NCI-H2107 (cell line): ENCODE measurements around the gene DIAPH3.

Source experiments
- DNase-seq: peaks from one replicate; lab custom pipeline; 2025; lab: John Stamatoyannopoulos, UW

The DIAPH3 gene

DNA sequence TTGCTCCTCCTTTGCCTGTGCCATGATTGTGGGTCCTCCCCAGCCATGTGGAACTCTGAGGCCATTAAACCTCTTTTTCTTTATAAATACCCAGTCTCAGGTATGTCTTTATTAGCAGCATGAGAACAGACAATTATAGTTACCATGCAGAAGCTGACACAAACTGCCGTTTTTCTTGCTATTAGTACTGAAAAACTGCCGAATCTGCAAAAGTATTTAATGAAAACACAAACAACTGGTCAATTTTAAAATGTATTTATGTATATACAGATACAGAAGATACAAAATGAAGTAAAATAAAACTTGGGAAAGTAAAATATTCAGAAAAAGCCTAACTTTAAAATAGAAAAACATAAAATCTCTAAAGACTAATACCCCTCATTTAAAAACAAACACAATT lies 206.3 kb downstream of the DIAPH3 start:
- DNase-seq = no peak

DNA sequence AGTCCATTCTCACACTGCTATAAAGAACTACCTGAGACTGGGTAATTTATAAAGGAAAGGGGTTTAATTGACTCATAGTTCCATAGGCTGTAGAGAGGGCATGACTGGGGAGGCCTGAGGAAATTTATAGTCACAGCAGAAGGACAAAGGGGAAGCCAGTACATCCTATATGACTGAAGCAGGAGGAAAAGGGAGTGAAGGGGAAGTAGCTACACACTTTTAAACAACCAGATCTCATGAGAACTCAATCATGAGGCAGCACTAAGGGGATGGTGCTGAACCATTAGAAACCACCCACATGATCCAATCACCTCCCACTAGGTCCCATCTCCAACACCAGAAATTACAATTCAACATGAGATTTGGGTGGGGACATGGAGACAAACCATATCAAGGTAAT lies 209.1 kb downstream of the DIAPH3 start:
- no peak for DNase-seq

DNA sequence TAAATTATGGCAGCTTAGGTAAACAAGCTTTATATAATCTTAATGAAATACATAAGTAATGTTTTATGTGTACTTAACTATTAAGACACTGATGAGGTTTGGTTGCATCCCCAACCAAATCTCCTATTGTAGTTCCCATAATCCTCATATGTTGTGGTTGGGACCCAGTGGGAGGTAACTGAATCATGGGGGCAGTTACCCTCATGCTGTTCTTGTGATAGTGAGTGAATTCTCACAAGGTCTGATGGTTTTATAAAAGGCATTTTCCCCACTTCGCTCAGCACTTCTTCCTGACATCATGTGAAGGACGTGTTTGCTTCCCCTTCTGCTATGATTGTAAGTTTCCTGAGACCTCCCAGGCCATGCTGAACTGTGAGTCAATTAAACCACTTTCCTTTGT lies 212.7 kb downstream of the DIAPH3 start:
- no peak for DNase-seq

DNA sequence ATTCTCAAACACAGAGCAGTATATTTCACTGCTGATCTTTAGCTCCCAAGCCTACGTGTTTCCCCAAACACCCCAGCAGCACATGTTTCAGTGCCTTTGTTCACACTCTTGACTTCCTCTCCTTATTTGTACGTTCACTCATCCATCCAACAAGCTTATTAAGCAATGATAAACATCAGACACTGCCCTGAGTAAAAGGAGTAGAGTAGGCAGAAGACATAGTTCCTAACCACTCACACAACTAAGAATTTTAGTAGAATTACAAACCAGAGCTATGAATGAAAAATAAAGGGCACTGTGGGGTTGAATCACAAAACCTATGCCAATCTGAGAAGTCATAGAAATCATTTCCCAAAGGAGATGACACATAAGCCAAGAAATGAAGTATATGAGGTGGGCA lies 213.5 kb downstream of the DIAPH3 start:
- DNase-seq = no peak

DNA sequence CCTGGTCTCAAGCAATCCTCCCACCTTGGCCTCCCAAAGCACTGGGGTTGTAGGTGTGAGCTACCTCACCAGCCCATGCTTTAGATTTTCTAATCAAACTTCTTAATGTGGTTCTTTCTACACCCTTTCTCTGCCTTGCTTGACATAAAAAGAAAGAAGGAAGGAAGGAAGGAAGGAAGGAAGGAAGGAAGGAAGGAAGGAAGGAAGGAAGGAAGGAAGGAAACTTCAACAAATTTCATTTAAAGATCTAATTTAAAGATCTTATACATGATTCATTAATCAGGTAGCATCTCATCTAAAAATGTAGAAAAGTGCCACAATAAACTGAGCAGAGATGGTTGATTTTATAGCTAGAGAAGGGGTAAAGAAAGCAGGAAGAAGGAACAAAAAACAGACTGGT lies 215.0 kb downstream of the DIAPH3 start:
- no peak for DNase-seq

DNA sequence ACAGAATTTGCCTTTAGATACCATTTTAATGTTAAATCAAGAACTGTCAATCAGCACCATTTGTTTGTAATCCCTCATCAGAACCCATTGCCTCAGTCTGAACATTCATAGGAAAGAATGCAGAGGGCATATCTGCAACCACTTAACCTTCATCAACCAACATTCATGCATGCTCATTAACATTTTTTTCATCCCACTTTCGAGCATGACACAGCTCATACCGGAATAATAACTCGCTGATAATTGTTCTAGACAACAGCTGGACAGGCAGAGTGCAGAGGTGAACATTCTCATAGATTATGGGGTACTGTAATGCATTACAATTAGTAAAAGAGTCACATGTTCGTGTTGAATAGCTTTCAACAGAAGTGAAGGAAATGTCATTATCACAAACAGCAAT lies 216.8 kb downstream of the DIAPH3 start:
- no peak for DNase-seq

DNA sequence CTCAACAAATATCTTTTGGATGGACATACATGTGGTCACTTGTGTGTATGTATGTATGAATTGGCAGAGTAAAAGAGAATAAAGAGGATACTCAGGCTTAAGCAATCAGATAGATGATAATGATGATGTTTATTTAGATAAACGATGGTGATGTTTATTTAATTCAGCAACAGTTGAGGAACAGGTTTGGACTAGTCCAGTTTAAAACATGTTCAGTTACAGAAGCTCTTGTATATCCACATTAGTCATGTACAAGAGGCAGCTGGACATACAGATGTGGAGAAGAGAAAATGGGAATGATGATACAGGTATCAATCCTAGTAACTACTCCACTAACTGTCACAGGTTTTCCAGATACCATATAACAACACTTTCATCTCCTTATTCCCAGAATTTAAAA lies 232.1 kb downstream of the DIAPH3 start:
- no peak for DNase-seq

DNA sequence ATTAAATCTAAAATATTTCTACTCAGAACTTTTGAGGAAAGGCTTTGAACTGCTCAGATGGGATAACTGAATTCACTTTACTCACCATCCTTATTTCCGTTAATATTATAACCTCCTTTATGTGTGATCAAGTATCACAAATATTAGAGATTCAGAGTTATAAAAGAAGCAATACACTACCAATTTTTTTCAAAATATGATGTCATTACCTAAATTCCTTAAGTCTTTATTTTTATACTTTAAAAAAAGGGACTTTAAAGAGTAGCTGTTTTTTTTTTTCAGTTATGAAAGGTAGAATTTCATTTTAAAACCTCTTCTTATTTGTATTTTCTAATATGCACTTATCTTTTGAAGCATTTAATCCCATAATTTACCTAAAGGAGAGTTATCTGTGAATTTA lies 239.5 kb downstream of the DIAPH3 start:
- DNase-seq = no peak

DNA sequence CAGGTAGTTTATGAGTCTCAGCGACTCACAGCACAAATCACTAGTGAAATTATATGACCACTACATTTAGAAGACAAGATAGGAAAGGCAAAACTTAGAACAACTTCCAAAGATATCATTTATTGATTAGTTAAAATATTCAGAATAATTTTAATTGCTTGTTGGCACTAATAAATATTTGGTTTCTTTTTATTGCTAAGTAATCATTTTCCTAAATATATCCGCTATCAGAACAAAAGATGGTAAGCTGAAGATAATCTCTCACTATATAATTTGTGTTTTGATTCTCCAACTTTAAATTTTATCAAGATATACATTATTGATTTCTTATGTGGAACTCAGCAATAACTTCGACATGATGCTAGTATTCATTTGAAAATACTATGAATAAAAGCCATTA lies 248.5 kb downstream of the DIAPH3 start:
- no peak for DNase-seq

DNA sequence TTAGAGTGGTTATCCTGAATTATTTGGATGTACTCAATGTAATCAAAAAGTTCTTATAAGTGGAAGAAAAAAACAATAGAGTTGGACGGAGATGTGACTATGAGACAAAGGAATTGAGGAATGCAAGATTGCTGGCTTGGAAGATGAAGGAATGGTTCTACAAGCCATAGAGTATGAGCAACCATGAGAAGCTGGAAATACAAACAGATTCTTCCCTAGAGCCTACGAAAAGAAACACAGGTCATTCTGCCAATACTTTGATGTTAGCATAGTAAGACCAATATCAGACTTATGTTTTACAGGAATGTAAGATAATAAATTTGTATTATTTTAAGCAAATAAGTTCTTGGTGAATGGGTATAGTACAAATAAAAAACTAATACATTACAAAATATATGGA lies 249.2 kb downstream of the DIAPH3 start:
- no peak for DNase-seq

DNA sequence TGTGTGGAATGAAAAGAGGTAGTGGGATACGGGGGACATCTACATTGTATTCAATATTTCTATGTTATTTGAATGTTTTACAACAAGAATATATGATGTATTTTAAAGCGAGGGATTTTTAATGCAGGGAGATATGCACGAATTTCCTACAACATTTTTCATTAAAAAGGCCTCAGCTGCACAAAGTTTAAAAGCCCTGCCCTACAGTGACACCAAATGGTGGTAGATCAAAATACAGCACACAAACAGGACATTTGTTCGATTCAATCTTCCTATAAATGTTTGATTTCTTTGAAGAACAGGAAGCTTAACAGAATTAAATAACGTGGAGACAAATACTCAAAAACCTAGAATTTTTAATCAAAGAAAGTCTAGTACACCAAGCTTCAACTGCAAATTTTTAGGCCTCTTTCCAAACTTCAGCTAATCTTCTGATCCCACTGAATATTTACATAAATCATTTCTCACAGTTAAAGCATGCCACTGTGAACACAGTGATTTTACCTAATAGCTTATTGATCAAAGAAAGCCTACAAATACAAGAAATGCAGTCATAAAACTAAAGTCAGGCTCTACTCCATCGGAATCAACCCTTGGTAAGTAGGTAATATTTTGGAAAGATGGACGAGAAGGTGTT lies 257.2 kb downstream of the DIAPH3 start:
- peak; percentile 1 for DNase-seq

DNA sequence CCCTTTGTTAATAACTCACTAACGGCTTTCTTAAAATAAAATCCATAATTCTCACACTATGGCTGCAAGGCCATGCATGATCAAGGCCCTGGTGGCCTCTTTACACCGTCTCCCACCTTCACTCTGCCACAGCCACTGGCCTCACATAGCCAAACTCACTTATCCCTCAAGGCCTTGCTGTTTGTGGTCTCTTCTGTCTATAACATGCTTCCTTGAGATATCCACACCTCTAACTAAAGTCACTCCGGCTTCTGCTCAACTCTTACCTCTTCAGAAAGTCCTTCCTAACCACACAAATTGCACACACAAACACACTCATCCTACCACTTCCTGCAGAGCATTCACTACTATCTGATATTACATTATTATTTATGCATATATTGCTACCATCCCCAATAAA lies 262.5 kb downstream of the DIAPH3 start:
- no peak for DNase-seq

DNA sequence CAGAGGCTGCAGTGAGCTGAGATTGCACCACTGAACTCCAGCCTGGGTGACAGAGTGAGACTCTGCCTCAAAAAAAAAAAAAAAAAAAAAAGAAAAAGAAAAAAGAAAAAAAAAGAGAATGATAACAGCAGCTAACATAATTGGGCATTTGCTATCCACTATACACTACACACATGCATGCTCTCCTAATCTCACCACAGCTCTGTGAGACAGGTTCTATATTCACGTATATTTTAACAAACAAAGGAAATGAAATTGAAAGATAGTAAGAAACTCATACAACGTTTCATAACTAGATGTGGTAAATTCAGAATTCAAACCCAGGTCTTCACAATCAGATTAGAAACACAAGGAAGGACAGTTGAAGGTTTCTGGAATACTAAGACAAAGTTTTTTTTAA lies 265.7 kb downstream of the DIAPH3 start:
- DNase-seq = no peak

DNA sequence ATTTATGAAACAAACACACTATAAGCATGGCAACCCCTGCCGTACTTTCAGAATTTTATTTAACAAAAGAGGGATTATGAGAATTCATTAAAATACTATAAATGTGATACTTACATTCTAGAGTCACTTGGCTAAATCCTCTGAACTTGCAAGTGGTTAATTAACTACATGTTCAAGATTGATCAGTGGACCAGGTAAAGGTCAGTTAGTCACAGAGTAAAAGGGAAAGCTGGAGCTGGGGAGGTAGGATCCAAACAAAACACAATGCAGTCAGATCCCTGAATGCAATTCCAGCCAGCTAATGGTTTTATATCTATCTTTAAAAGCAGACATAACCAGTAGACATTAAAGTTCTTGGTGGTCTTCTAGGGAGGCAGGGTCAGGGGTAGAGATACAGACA lies 270.5 kb downstream of the DIAPH3 start:
- no peak for DNase-seq

DNA sequence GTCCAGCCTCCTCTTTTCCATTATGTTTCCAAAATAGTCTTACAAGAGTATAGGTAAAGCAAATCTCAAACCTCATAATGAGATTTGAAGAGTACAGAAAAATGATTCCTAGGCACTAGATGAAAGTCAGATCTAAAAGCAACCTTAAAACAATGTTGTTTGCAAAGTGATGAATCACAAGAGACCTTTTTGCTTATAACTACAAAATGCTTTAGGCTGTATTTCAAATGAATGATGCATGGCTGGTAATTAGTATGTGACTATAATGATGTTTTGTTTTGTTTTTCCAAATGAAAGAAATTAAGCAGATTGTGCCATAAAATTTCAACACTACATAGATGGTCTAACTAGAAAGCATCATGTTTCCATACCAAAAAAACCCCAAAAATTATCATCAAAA lies 272.7 kb downstream of the DIAPH3 start:
- DNase-seq = no peak

DNA sequence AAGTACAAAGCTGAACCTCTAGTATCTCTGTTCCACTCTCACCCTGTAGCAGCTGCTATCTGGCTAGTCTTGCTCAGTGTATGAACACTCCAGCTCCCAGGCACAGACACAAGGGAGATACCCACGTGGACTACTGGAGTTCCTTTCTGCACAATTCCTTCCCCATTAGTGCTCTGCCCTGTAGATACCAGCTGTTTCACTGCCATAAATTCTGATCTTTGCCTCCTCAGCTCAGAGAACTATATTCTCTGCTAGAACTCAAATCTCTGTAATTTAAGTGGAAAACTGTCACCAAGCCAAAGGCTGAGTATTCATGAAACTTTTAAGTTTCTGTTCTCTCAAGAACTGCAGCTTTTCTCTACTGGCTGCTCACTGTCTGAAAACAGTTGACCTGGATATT lies 273.7 kb downstream of the DIAPH3 start:
- DNase-seq = no peak

DNA sequence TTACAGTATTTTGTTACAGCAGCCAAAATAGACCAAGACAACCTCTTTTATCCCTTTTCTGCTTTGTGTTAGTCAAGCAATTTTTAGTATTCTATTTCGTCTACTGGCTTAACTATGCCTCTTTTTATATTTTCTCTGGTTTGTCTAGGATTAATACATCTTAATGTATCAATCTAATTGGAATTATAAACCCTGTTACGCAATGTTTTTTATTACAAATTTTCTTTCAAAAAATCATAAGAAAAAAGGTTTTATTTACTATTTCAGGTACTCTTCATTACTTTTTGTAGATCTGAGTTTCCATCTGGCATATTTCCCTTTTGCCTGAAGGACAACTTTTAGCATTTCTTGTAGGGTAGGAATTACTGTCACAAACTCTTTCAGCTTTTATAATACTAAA lies 275.3 kb downstream of the DIAPH3 start:
- no peak for DNase-seq

DNA sequence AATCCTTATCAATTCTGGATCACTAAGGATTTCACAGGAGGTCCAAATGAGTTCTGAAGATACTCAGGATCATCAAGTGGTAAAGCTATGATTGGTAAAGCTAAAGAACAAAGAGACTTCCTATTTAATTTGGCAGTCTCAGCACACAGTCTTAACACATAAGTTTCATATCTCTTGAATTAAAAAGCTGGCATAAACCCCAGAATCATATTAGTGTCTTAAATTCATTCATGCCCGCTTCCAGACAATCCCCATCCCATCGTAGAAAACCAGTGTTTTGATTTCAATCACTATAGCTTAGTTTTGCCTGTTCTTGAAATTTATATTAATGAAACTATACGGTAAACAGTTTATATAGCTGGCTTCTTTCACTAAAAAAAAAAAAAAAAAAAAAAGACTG lies 278.7 kb downstream of the DIAPH3 start:
- no peak for DNase-seq

DNA sequence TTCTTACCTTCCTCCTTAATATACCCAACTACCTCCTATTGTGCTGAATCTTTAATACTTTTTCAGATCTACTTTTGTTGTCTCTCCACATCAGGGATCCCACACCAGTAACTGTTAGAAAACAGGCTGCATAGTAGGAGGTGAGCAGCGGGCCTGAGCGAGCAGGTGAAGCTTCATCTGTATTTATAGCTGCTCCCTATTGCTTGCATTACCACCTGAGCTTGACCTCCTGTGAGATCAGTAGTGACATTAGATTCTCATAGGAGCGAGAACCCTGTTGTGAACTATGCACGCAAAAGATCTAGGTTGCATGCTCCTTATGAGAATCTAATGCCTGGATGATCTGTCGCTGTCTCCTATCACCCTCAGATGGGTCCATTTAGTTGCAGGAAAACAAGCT lies 279.8 kb downstream of the DIAPH3 start:
- DNase-seq = no peak

DNA sequence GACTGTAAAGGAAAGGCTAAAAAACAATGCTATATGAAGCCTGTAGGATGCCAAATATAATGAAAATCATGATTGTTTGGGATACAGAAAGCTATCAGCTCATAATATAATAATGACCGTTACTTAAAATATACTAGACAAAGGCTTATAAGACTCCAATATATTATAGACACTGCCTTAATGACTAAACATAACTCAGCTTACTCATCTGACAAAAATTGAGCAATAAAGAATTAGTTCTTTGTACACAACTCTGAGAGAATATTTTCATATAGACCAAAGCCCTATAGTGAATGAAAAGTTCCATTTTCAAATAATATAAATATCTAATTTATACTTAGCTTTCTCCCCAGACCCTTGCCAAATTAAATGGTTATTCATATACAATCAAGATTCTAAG lies 283.3 kb downstream of the DIAPH3 start:
- no peak for DNase-seq

DNA sequence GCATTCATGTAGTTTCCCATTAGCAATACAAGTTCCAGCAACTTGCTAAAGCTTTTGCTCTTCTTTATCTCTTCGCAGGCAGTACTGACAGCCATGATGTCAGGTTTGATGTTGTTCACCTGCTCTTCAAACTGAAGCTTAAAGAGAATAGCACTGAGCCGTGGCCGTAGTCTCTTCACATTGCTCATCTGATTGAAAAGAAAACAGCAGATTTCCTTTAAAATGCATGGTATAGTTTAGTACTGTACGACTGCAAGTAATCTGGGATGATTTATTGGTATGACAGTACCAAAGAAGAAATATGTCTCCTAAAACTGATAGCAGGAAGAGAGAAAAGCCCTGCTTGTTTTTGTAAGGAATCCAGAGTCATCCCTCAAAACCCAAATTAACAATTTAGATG lies 284.4 kb downstream of the DIAPH3 start:
- no peak for DNase-seq

DNA sequence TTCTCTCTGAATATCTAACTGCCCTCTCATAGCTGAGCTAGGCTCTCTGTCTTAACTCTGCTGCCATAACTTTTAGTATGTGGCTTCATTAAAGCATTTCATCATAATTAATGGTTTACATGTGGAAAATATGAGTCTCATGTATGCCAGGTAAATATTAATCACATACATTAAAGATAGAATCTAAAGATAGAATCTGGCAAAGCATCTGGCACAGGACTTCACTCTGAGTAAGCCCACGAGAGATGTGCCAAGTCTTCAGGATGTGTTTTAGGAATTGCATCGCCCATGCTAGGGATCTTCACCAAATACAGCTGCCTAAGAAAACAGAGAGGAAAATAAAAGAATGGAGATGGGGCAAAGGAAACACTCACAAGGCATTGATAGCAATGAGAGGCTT lies 285.8 kb downstream of the DIAPH3 start:
- DNase-seq = no peak

DNA sequence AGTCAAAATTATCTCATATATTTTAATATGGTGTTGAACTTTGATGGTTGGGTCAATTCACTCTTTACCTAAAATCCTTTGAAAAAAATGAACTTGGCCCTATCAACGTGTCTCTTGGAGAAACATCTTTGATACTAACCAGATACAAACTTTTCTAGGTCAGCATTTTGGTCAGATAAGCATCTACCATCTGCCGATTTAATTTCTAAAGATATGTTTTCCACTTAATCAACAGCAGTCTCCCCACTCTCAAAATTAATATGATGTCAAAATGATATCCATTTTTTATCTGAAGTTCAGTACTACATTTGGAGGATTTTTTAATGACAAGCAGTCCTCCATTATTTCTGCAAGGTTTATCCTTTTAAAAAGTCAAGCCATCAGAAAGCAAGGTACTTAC lies 288.8 kb downstream of the DIAPH3 start:
- DNase-seq = no peak

DNA sequence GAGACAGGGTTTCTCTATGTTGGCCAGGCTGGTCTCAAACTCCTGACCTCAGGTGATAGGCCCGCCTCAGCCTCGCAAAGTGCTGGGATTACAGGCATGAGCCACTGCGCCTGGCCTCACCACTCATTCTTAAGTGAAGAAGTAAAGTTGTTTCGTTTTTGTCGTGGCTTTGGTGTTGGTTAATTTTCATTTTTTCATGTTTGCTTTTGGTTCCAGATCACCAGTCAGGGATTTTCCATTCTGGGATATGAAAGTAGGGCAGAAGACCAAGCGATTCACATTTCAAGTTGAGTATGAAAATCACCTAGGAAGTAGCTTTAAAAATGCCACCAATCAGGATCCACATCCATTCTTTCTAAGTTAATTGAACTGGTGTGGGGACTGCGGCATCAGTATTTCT lies 289.9 kb downstream of the DIAPH3 start:
- DNase-seq = no peak

DNA sequence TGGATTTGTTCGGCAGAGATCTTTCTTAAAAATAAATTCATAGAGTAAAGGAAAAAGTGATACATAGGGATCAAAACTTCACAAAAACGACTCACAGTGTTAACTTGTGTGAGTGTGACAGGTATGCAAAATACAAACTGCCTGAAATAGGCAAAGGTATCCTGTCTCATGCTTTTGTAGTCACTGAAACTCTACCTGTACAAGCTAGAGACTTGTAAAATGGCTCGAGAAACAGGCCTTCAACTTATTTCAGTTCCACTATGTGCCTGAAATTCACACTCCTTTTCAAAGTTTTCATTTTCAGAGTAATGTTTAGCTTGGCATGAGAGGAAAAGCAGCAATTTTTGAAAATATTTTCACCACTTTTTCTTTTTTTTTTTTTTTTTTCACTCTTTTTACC lies 290.4 kb downstream of the DIAPH3 start:
- DNase-seq = no peak
